Measurements from ENCODE around the gene FAM117A. TPM values are rescaled to one million over a fixed set of nuclear protein-coding genes. Genes with fewer than 3 reads are reported as not detected.

Gene FAM117A
- total RNA-seq, 1 experiment from 2014 or later, result 26.2 TPM

DNA sequence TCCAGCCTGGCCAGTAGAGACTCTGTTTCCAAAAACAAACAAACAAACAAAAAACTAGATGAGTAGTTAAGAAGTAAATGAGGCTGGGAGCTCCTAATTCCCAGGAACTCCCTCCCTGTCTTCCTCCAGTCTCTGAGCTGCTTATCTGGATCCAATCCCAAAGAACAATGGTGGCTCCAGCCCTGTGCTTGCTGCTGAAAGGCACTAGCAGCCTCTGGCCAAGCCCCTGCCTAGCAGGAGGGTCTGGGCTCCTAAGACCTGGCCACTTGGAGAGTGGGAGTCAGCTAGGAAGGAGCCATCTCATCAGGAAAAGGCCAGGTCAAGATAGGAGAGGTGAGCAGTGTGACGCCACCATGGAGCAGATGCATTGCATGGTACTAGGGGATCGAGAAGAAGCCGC, 41.9 kb downstream of the FAM117A start (continued):
- TF ChIP-seq, protein P1, sequence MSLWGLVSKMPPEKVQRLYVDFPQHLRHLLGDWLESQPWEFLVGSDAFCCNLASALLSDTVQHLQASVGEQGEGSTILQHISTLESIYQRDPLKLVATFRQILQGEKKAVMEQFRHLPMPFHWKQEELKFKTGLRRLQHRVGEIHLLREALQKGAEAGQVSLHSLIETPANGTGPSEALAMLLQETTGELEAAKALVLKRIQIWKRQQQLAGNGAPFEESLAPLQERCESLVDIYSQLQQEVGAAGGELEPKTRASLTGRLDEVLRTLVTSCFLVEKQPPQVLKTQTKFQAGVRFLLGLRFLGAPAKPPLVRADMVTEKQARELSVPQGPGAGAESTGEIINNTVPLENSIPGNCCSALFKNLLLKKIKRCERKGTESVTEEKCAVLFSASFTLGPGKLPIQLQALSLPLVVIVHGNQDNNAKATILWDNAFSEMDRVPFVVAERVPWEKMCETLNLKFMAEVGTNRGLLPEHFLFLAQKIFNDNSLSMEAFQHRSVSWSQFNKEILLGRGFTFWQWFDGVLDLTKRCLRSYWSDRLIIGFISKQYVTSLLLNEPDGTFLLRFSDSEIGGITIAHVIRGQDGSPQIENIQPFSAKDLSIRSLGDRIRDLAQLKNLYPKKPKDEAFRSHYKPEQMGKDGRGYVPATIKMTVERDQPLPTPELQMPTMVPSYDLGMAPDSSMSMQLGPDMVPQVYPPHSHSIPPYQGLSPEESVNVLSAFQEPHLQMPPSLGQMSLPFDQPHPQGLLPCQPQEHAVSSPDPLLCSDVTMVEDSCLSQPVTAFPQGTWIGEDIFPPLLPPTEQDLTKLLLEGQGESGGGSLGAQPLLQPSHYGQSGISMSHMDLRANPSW (CRISPR knock-in tag; conservative IDR thresholded peaks at IDR 0.05; ENCODE audit: low read depth), result no peak
- TF ChIP-seq JAZF1 (CRISPR knock-in tag; IDR thresholded peaks at IDR 0.05), result no peak
- TF ChIP-seq NFE2L1 (CRISPR knock-in tag; IDR thresholded peaks at IDR 0.05), result no peak
- TF ChIP-seq RELA (CRISPR knock-in tag; IDR thresholded peaks at IDR 0.05; ENCODE audit: borderline replicate concordance), result no peak

DNA sequence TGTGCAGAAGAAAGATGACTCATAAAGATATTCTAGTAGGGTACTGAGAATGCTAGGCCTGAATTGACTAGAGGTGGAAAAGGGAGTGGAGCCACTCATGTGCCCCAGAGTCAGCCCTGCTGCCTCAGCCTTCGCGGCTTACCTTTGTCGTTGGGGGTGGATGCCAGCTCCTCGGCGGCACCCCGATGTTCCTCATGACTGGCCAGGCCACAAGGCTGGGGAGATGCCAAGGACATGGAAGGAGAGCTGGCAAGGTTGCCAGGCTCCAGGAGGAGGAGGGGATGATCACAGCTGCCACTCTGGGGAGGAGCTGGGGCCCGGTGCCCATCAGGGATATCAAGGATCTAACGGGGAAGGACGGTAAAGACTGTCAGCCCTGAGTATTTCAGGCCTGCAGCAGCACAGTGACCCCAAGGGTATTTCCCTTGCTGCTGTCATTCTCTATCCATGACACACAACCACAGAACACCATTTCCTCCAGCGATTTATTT, 46.5 kb downstream of the FAM117A start:
- H3K36me3 Mint-ChIP-seq, result peaks cover 55% of the 10 kb centered on the region
- no peaks in the 10 kb centered on the region for H3K27me3 Mint-ChIP-seq (ENCODE audit: low read depth)
- no peak overlapping the region for H3K27ac Mint-ChIP-seq
- H3K9me3 Mint-ChIP-seq, result no peaks in the 10 kb centered on the region
- no peak overlapping the region for H3K4me3 Mint-ChIP-seq
- DNase-seq (ENCODE audit: low spot score) (no peak), ATAC-seq (no peak)
- ChIA-PET CTCF (interaction anchor here (1.1 kb wide), 1 partner anchor 10 kb away, joined by 3 read pairs; the partner anchor contains the start of gene SLC35B1), POLR2A (no interaction called here)
- TF ChIP-seq, protein P2, sequence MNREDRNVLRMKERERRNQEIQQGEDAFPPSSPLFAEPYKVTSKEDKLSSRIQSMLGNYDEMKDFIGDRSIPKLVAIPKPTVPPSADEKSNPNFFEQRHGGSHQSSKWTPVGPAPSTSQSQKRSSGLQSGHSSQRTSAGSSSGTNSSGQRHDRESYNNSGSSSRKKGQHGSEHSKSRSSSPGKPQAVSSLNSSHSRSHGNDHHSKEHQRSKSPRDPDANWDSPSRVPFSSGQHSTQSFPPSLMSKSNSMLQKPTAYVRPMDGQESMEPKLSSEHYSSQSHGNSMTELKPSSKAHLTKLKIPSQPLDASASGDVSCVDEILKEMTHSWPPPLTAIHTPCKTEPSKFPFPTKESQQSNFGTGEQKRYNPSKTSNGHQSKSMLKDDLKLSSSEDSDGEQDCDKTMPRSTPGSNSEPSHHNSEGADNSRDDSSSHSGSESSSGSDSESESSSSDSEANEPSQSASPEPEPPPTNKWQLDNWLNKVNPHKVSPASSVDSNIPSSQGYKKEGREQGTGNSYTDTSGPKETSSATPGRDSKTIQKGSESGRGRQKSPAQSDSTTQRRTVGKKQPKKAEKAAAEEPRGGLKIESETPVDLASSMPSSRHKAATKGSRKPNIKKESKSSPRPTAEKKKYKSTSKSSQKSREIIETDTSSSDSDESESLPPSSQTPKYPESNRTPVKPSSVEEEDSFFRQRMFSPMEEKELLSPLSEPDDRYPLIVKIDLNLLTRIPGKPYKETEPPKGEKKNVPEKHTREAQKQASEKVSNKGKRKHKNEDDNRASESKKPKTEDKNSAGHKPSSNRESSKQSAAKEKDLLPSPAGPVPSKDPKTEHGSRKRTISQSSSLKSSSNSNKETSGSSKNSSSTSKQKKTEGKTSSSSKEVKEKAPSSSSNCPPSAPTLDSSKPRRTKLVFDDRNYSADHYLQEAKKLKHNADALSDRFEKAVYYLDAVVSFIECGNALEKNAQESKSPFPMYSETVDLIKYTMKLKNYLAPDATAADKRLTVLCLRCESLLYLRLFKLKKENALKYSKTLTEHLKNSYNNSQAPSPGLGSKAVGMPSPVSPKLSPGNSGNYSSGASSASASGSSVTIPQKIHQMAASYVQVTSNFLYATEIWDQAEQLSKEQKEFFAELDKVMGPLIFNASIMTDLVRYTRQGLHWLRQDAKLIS (CRISPR knock-in tag; IDR thresholded peaks at IDR 0.05; ENCODE audit: borderline replicate concordance), result no peak
- TF ChIP-seq ETV6 (CRISPR knock-in tag; IDR thresholded peaks at IDR 0.05) (no peak), ZBTB21 (CRISPR knock-in tag; IDR thresholded peaks at IDR 0.05; ENCODE audit: borderline replicate concordance) (no peak), ZNF423 (CRISPR knock-in tag; IDR thresholded peaks at IDR 0.05) (no peak), ZNF416 (CRISPR knock-in tag; IDR thresholded peaks at IDR 0.05) (no peak), NFATC4 (CRISPR knock-in tag; IDR thresholded peaks at IDR 0.05) (no peak), ZNF219 (CRISPR knock-in tag; IDR thresholded peaks at IDR 0.05; ENCODE audit: borderline replicate concordance) (no peak), SP1 (CRISPR knock-in tag; conservative IDR thresholded peaks at IDR 0.05) (no peak), FOXK1 (CRISPR knock-in tag; IDR thresholded peaks at IDR 0.05) (no peak), NFE2L1 (CRISPR knock-in tag; IDR thresholded peaks at IDR 0.05) (no peak)
- TF ChIP-seq, protein P3, sequence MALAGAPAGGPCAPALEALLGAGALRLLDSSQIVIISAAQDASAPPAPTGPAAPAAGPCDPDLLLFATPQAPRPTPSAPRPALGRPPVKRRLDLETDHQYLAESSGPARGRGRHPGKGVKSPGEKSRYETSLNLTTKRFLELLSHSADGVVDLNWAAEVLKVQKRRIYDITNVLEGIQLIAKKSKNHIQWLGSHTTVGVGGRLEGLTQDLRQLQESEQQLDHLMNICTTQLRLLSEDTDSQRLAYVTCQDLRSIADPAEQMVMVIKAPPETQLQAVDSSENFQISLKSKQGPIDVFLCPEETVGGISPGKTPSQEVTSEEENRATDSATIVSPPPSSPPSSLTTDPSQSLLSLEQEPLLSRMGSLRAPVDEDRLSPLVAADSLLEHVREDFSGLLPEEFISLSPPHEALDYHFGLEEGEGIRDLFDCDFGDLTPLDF (CRISPR knock-in tag; IDR thresholded peaks at IDR 0.05), result no peak
- TF ChIP-seq, protein P4, sequence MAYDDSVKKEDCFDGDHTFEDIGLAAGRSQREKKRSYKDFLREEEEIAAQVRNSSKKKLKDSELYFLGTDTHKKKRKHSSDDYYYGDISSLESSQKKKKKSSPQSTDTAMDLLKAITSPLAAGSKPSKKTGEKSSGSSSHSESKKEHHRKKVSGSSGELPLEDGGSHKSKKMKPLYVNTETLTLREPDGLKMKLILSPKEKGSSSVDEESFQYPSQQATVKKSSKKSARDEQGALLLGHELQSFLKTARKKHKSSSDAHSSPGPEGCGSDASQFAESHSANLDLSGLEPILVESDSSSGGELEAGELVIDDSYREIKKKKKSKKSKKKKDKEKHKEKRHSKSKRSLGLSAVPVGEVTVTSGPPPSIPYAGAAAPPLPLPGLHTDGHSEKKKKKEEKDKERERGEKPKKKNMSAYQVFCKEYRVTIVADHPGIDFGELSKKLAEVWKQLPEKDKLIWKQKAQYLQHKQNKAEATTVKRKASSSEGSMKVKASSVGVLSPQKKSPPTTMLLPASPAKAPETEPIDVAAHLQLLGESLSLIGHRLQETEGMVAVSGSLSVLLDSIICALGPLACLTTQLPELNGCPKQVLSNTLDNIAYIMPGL (CRISPR knock-in tag; IDR thresholded peaks at IDR 0.05), result no peak
- TF ChIP-seq, protein P5, sequence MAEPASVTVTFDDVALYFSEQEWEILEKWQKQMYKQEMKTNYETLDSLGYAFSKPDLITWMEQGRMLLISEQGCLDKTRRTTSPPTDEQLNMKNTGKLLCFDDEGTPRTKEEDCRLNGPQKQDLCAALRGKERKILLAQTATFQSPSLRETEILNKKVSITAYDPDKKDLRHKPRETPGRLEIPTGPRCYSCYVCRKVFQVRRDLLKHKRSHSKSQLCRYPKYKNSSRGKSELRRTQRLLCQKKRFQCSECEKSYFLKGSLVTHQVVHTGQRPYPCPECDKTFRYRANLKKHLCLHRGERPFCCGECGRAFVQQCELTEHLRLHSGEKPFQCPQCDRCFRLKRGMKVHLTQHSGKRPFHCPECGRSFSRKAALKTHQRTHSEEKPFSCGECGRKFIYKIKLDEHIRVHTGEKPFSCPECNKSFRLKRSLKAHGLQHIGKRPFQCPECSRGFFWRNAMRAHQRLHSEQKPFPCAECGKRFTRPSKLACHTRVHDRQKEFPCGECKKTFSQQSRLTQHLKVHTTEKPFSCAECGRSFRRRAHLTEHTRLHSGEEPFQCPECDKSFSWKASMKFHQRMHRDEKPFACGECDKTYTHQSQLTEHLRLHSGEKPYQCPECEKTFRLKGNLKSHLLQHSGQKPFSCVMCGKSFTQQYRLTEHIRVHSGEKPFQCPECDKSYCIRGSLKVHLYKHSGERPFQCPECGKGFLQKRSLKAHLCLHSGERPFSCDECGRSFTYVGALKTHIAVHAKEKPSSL (CRISPR knock-in tag; conservative IDR thresholded peaks at IDR 0.05), result no peak
- TF ChIP-seq, protein P1 (CRISPR knock-in tag; conservative IDR thresholded peaks at IDR 0.05; ENCODE audit: low read depth), result no peak
- H3K4me1 Mint-ChIP-seq, result no peaks in the 10 kb centered on the region
